NCI-H748 (cell line): Measurements from ENCODE around the gene TNXB.
A peak's percentile ranks its signal among the peaks of the same experiment; 100 is the strongest.

ENCODE experiments used
- DNase-seq: peaks from one replicate; lab custom pipeline; 2025; ENCODE audit not compliant: unreplicated experiment; lab: John Stamatoyannopoulos, UW

Gene TNXB

DNA sequence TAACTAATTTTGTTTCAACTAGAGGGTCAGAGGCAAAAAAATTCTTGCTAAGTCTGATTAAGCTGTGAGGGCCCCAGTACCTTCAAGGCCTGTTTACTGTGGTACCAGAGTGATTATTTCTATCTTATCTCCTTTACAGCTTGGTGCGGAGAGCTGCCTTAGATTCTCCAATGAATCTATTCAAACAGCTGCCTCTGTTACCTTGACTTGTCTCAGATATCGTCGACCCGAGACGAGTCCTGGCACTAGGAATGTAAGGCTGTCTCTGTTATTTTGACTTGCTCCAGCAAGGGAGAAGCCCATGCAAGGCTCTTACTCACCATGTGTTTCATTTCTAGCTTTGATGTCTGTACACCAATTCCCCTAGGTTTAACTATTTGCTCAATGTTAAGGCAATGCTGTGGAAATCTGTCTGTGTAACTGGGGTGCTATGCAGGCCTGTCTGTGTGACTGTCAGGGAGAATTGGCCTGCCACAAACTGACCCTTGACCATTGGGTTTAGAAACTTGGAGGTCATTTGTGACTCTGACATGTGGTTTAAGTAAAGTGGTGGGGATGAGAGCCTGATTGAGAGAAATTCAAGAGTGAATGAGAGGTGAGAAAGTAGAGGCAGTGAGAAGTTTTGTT, 31.4 kb upstream of the TNXB start:
- DNase-seq: no peak

GRCh38 chr6:32139590-32139989, 30.5 kb upstream of the TNXB start:
- DNase-seq: no peak

GRCh38 chr6:32137454-32137853, 28.3 kb upstream of the TNXB start:
- no peak for DNase-seq

DNA sequence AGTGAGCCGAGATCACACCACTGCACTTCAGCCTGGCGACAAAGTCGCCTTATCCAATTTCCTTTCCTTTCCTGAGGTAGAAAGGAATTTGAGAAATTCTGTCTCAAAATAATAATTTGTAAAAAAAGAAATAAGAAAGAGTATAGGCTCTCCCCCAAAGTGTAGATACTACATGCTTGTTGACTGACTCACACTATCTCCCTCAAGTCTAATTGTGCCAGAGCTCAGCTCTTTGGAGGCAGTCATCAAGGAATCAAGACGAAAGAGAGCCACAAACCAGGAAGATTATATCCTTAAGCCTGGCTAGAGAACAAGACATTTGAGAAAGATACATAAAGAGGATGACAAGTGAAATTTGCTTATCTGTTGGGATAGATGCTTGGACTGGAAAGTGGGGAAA, 24.6 kb upstream of the TNXB start:
- no peak for DNase-seq

- no peak for DNase-seq
Observed at GRCh38 chr6:32132110-32132509, 23.0 kb upstream of the TNXB start.

DNA sequence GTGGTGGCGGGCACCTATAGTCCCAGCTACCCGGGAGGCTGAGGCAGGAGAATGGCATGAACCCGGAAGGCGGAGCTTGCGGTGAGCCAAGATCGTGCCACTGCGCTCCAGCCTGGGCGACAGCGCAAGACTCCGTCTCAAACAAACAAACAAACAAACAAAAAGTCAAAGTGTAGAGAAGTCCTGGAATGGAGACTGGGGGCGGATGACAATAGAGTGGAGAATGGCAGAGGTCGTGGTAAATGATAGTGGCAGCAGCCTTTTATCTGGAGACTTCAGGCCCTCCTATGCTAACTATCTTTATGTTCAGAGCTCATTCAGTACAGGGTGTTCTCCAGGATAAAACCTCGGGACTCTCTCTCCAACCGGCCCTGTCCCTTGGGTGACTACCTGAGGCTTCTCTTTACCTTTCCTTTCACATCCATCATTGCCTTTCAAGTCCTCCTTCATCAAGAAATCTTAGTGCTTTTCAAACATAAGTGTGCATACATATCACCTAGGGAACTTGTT, 22.4 kb upstream of the TNXB start:
- no peak for DNase-seq

DNA sequence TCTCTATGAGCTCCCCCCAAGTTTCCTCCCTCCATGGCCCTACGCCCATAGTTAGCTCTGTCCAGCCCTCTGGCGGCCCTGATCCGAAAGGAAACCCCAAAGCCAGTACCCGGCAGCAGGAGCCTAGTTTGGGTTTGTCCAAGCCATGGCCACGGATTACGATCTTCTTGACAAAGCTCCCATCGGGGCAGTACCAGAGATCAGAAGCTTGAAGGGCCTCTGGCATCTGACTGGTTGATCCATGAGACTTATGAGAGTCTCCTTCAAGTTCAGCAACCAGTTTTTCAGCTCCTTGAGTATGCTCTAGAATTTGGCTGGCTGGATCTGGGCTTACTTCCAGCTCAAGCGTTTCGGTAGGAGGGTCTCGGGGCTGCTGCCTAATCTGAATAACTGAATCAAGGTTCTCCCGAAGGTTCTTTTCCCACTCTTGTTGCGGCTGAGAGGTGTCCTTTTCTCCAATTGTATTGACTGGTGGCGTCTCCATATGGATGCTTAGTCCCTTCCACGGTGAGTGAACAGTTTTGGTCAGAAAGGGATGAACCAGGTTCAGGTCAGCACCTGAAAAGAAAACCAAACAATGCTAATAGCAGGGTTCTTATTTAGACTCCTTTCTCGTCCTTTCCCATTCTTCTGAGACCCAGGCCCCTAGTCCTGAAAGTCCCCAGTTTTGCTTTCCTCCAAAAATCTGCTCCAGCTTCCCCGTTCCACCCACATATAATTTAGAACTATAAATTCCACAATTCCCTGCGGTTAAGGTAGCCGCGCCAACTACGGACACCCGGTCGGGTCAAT, 20.4 kb upstream of the TNXB start:
- DNase-seq: no peak

GRCh38 chr6:32128751-32129296, 19.7 kb upstream of the TNXB start:
- no peak for DNase-seq

DNA sequence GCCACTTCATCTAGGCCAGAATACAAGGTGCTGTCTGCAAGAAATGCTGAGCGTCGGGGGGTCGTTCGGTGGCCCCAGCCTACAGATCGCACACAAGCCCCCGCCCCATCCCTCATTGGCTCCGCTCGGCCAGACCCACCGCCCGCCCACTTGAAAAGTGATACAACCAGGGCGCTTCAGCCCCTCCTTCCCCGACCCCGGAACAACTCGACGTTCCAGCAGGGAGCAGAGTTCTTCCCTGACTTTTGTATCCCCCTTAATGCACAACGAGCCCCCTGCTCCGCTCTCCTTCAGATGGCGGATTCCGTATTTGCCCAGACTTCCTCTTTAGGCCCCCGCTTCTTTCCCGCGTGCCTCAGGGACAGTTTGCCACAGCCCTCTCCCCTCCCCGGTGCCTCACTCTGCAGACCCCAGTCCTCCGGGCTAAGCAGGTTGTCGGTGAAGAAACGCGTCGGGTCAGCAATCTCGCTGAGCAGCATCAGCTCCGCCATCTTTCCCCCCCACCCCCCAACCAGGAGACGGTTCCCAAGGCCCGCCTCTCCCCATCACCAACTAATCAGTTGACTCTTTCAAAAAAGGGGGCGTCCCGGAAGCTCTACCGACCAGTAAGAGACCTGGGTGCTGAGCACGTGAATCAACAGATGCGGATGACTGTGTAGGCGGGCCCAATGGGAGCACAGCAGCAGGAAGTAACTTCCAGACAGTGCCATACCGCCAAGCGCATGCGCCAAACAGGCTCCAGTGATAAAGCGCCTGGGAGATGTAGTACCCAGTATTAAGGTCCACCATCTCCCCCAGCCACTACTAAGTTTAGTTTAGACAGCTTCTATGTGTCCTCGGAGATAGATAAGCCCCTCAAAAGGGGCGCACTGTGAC, 18.8 kb upstream of the TNXB start, which contains the start of gene ATF6B:
Gene ATF6B (minus strand): TSS at position 530 of the 876 bp plus-strand sequence. CDS start 39 bp downstream, at position 491.
- peak; percentile 100 for DNase-seq

GRCh38 chr6:32127409-32127716, 18.2 kb upstream of the TNXB start:
- DNase-seq: no peak

DNA sequence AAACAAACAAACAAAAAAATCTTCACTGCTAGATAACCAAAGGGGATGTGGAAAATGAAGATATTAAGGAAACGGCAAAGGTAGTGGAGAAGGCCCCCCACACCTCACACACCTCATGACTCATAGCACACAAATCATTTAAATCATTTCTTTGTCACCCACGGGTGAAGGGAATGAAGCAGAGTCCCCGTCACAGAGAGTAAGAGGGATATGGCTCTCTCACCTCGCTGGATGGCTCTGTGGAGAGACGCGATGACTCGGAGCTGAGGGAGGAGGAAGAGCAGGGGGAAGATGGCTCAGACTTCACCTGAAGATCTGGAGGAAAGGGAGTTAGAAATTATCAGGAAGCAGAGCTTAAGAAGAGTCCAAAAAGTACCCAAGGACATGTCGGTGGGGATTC, 17.7 kb upstream of the TNXB start:
- no peak for DNase-seq

DNA sequence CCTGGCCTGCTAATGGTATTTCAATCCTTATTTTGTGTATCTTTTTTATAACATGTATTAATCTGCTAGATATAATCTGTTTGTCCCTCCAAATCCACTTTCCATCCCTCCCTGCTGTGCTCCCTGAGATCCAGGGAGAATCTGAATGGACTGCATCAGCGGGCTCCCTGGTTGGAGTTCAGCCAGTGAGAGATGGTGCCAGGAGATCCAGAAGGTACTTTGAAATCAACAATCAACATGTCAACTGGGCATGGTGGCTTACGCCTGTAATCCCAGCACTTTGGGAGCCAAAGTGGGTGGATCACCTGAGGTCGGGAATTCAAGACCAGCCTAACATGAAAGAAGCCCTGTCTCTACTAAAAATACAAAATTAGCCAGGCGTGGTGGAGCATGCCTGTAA, 14.5 kb upstream of the TNXB start:
- no peak for DNase-seq

DNA sequence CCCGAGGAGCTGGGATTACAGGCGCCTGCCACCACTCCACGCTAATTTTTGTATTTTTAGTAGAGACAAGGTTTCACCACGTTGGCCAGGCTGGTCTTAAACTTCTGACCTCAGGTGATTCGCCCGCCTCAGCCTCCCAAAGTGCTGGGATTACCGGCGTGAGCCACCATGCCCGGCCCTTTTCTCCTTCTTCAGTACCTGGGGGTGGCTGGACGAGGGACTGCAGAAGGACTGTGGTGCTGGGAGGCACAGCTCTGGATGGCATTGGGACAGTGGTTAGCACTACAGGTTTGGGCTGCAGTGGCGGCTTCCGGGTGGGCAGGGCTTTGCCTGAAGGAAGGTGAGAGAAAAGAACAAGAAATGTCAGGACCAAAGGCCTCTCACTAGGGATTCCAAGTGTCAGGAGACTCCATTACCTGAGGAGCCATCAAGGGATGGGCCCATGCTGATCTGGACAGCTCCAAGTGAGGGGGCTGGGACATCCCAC, 11.5 kb upstream of the TNXB start:
- DNase-seq: no peak

GRCh38 chr6:32118782-32119628, 9.9 kb upstream of the TNXB start:
- peak; percentile 79 for DNase-seq

- DNase-seq: no peak
Observed at GRCh38 chr6:32117461-32117860, 8.3 kb upstream of the TNXB start.

GRCh38 chr6:32116674-32117073, 7.5 kb upstream of the TNXB start:
- DNase-seq: no peak

GRCh38 chr6:32115623-32116022, 6.5 kb upstream of the TNXB start:
- no peak for DNase-seq

DNA sequence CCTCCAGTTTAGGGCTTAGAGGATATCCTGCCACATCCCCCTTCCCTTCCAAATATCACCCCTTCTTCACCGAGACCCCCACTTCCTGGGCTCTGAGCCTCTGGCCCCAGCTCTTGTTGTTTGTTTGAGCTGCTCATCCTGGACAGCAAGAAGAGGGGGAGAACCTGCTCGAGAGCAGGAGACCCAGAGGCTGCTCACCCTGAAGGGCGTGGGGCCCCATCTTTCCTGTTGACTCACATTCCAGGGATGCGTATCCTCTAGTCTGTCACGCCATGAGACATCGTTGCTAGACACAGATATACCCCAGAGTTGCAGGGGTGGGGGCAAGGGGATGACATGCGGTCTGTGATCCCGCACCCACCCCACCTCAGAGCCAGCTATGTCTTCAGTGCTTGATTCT, 5.7 kb upstream of the TNXB start:
- DNase-seq: no peak

- peak; percentile 34 for DNase-seq
Observed at GRCh38 chr6:32113386-32114352, 4.5 kb upstream of the TNXB start.
